Gastrocnemius medialis (tissue), 4 donors: ENCODE data around the gene SRRM2. TPM values are rescaled to one million over a fixed set of nuclear protein-coding genes. Genes with fewer than 3 reads are reported as not detected.

Source experiments
- ATAC-seq, 2 donors: fragments of 150-250 bp; one replicate each; pipeline ENCODE4 v1.9.1; 2016
- DNase-seq, 2 donors: peaks; one replicate each; pipeline ENCODE4 v3.0.0-alpha.2; 2019
- H3K27ac ChIP-seq, 4 donors: fragments of 200-600 bp; sonication (generic); 1 replicate in 1 of 4; 2 replicates in 3 of 4; pipeline ENCODE4 v1.5.1; 2016 to 2018; ENCODE audit warnings: mild to moderate bottlenecking in 2 of 4, moderate library complexity in 1 of 4
- H3K27me3 ChIP-seq, 3 donors: fragments of 200-600 bp; sonication (generic) in 2 of 3; 1 replicate in 1 of 3; 2 replicates in 2 of 3; pipeline versions ENCODE4 v1.5.1 to v1.6.0; 2016 to 2019; ENCODE audit warnings: mild to moderate bottlenecking in 1 of 3, moderate library complexity in 1 of 3
- H3K36me3 ChIP-seq, 2 donors: fragments of 200-600 bp; sonication (generic) in 1 of 2; one replicate each; pipeline ENCODE4 v1.5.1; 2017 to 2018
- H3K4me1 ChIP-seq, 2 donors: fragments of 200-600 bp; sonication (generic) in 1 of 2; one replicate each; pipeline ENCODE4 v1.5.1; 2016 to 2017; ENCODE audit warnings: mild to moderate bottlenecking in 2 of 2
- H3K4me3 ChIP-seq, 4 donors: fragments of 200-600 bp; sonication (generic) in 3 of 4; 1 replicate in 1 of 4; 2 replicates in 3 of 4; pipeline ENCODE4 v1.5.1; 2016 to 2019; ENCODE audit warnings: mild to moderate bottlenecking in 2 of 4
- H3K9me3 ChIP-seq, 3 donors: fragments of 200-600 bp; sonication (generic) in 2 of 3; 1 replicate in 1 of 3; 2 replicates in 2 of 3; pipeline ENCODE4 v1.5.1; 2016 to 2019
- CTCF ChIP-seq, 5 experiments: fragments of 450-650 bp in 3 of 5; fragments of 200-600 bp in 2 of 5; sonication (generic) in 2 of 5; IDR thresholded peaks in 4 of 5; conservative IDR thresholded peaks in 1 of 5; 1 replicate in 4 of 5; 2 replicates in 1 of 5; pipeline ENCODE4 v1.5.1; 2016 to 2019; ENCODE audit warnings: antibody characterized with exemption in 5 of 5, mild to moderate bottlenecking in 3 of 5, moderate library complexity in 3 of 5
- POLR2A ChIP-seq, 2 donors: fragments of 450-650 bp; IDR thresholded peaks; one replicate each; pipeline ENCODE4 v1.6.1; 2017; ENCODE audit warnings: antibody characterized with exemption in 2 of 2, mild to moderate bottlenecking in 2 of 2, moderate library complexity in 2 of 2
- in situ Hi-C, 4 donors: fragments of 200-750 bp; cut with MboI; loops; one replicate each; pipeline versions ENCODE4 v1.15.0 to v1.8.0; 2017; ENCODE audit warnings: low sequenced_read_pairs in 4 of 4
- intact Hi-C: fragments of 100-400 bp; cut with DNase I; formaldehyde crosslinking; loops from one replicate; pipeline ENCODE4 v1.15.1; 2023; ENCODE audit warnings: low total_unique reads
- total RNA-seq, 4 donors: library from RNA; depleted of rRNA; stranded (reverse); fragments of >200 nt; gene quantifications; one replicate each; pipeline versions ENCODE4 v1.1.0 to v1.2.3, GENCODE V29; 2016

The SRRM2 gene
- total RNA-seq, 4 donors from 2014 or later, result 151 to 205 (median 164) TPM

- Histone ChIP-seq H3K9me3 (no peaks in the 10 kb centered on the region), H3K4me1 (no peaks in the 10 kb centered on the region), H3K27me3 (peaks cover 51 to 68% (median 57%) of the 10 kb centered on the region in 3 donors), H3K4me3 (no peak overlapping the region), H3K27ac (no peak overlapping the region), H3K36me3 (no peaks in the 10 kb centered on the region)
- no peak for TF ChIP-seq POLR2A (IDR thresholded peaks at IDR 0.05)
- TF ChIP-seq CTCF (IDR thresholded peaks at IDR 0.05 in 4 of 5, conservative IDR thresholded peaks at IDR 0.05 in 1 of 5), result no peak
- DNase-seq (no peak), ATAC-seq (no peak)
- in situ Hi-C loops, result no loop called here
- intact Hi-C loops, result no loop called here
These were observed 35.5 kb downstream of the SRRM2 start for GRCh38 chr16:2787961-2788360.

GRCh38 chr16:2790631-2791030 is 38.2 kb downstream of the SRRM2 start:
- no peaks in the 10 kb centered on the region for H3K36me3 ChIP-seq
- ATAC-seq, result no peak
- no peak overlapping the region for H3K4me3 ChIP-seq
- no peak for TF ChIP-seq POLR2A (IDR thresholded peaks at IDR 0.05)
- no peak for TF ChIP-seq CTCF (IDR thresholded peaks at IDR 0.05 in 4 of 5, conservative IDR thresholded peaks at IDR 0.05 in 1 of 5)
- no peaks in the 10 kb centered on the region for H3K9me3 ChIP-seq
- no peak for DNase-seq
- peaks cover 39 to 58% (median 51%) of the 10 kb centered on the region in 3 donors for H3K27me3 ChIP-seq
- intact Hi-C loops, result no loop called here
- in situ Hi-C loops, result no loop called here
- no peaks in the 10 kb centered on the region for H3K4me1 ChIP-seq
- H3K27ac ChIP-seq, result no peak overlapping the region

DNA sequence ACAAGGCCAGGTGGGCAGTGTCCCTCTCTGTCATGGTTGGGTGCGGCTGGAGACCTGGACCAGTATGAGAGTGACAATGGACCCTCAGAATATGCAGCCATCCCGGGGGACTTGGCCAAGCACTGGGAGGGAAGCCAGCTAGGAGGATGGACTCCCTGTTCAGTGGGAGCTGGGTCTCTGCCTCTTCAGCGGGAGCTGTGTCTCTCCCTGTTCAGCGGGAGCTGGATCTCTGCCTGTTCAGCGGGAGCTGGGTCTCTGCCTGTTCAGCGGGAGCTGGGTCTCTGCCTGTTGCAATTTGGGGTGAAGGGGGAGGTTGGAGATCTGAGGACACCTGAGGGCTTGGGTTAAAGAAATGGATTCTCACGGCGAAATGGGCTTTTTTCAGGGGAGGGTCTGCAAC is 38.7 kb downstream of the SRRM2 start:
- intact Hi-C loops, result no loop called here
- DNase-seq, result no peak
- no peak for ATAC-seq

GRCh38 chr16:2792940-2793339 is 40.5 kb downstream of the SRRM2 start:
- Histone ChIP-seq H3K4me1 (no peaks in the 10 kb centered on the region), H3K27me3 (peaks cover 22 to 41% (median 37%) of the 10 kb centered on the region in 3 donors), H3K9me3 (no peaks in the 10 kb centered on the region), H3K36me3 (no peaks in the 10 kb centered on the region), H3K4me3 (no peak overlapping the region), H3K27ac (no peak overlapping the region)
- no peak for ATAC-seq
- intact Hi-C loops, result no loop called here
- TF ChIP-seq POLR2A (IDR thresholded peaks at IDR 0.05), result no peak
- TF ChIP-seq CTCF (IDR thresholded peaks at IDR 0.05 in 4 of 5, conservative IDR thresholded peaks at IDR 0.05 in 1 of 5), result no peak
- in situ Hi-C loops, result no loop called here
- DNase-seq, result no peak

More for the DNA sequence above, 38.7 kb downstream of the SRRM2 start:
- H3K27ac ChIP-seq, result no peak overlapping the region
- no peak overlapping the region for H3K4me3 ChIP-seq
- peaks cover 34 to 52% (median 45%) of the 10 kb centered on the region in 3 donors for H3K27me3 ChIP-seq
- no peaks in the 10 kb centered on the region for H3K36me3 ChIP-seq
- H3K9me3 ChIP-seq, result no peaks in the 10 kb centered on the region
- TF ChIP-seq POLR2A (IDR thresholded peaks at IDR 0.05), result no peak
- TF ChIP-seq CTCF (IDR thresholded peaks at IDR 0.05 in 4 of 5, conservative IDR thresholded peaks at IDR 0.05 in 1 of 5), result no peak
- H3K4me1 ChIP-seq, result no peaks in the 10 kb centered on the region
- in situ Hi-C loops, result no loop called here
